GM15510 (cell line): ENCODE measurements around the gene PKIG.

Experiments
- POLR2A ChIP-seq: IDR thresholded peaks from 3 replicates; pipeline ENCODE4 v1.6.1; 2011; ENCODE audit warnings: borderline replicate concordance; ENCODE audit not compliant: insufficient read length; ENCODE audit errors: extremely low read depth

PKIG gene

GRCh38 chr20:44599715-44600114 is 17.3 kb downstream of the PKIG start:
- no peak for TF ChIP-seq POLR2A

- no peak for TF ChIP-seq POLR2A
Measured at GRCh38 chr20:44600301-44600700, 17.9 kb downstream of the PKIG start.

GRCh38 chr20:44600758-44601201 is 18.4 kb downstream of the PKIG start:
- no peak for TF ChIP-seq POLR2A

- no peak for TF ChIP-seq POLR2A
Measured at GRCh38 chr20:44601236-44601671, 18.9 kb downstream of the PKIG start.

- TF ChIP-seq POLR2A, result no peak
Measured at GRCh38 chr20:44601801-44602204, 19.4 kb downstream of the PKIG start.

GRCh38 chr20:44603327-44603726 is 20.9 kb downstream of the PKIG start:
- no peak for TF ChIP-seq POLR2A

GRCh38 chr20:44606725-44607441 is 24.5 kb downstream of the PKIG start:
- TF ChIP-seq POLR2A, result no peak

GRCh38 chr20:44609006-44609515 is 26.7 kb downstream of the PKIG start:
- no peak for TF ChIP-seq POLR2A

GRCh38 chr20:44609516-44610312 is 27.3 kb downstream of the PKIG start:
- no peak for TF ChIP-seq POLR2A

- no peak for TF ChIP-seq POLR2A
Measured at GRCh38 chr20:44610313-44610962, 28.1 kb downstream of the PKIG start.

- TF ChIP-seq POLR2A, result no peak
Measured at GRCh38 chr20:44613575-44613974, 31.2 kb downstream of the PKIG start.

- no peak for TF ChIP-seq POLR2A
Measured at GRCh38 chr20:44614525-44614924, 32.1 kb downstream of the PKIG start.

- no peak for TF ChIP-seq POLR2A
Measured at GRCh38 chr20:44615169-44615791, 32.9 kb downstream of the PKIG start.

- no peak for TF ChIP-seq POLR2A
Measured at GRCh38 chr20:44615876-44616603, 33.7 kb downstream of the PKIG start.
